Type B pancreatic cell (in vitro differentiated cells): ENCODE results near the gene ORAI2. TPM values are rescaled to one million over a fixed set of nuclear protein-coding genes. Genes with fewer than 3 reads are reported as not detected.

Experiments used
- DNase-seq: peaks from one replicate; pipeline ENCODE4 v3.0.0; 2021; ENCODE audit warnings: mixed read lengths; ENCODE audit not compliant: unreplicated experiment; ENCODE audit errors: extremely low spot score
- H3K27ac Mint-ChIP-seq: 2 replicates; pipeline ENCODE4 v1.8.0; 2021; ENCODE audit warnings: mild to moderate bottlenecking, mixed read lengths
- H3K27me3 Mint-ChIP-seq: 2 replicates; pipeline ENCODE4 v1.8.0; 2021; ENCODE audit warnings: mixed read lengths
- H3K36me3 Mint-ChIP-seq: 2 replicates; pipeline ENCODE4 v1.8.0; 2021; ENCODE audit warnings: mixed read lengths
- H3K4me1 Mint-ChIP-seq: one replicate; pipeline ENCODE4 v1.8.0; 2021; ENCODE audit warnings: mixed read lengths; ENCODE audit not compliant: unreplicated experiment
- H3K4me3 Mint-ChIP-seq: 2 replicates; pipeline ENCODE4 v1.8.0; 2021; ENCODE audit warnings: mild to moderate bottlenecking, mixed read lengths
- H3K9me3 Mint-ChIP-seq: 2 replicates; pipeline ENCODE4 v1.8.0; 2021; ENCODE audit warnings: mixed read lengths
- CTCF ChIP-seq: fragments of 200-600 bp; sonication (generic); conservative IDR thresholded peaks from 2 replicates; pipeline ENCODE4 v1.5.0; 2021; ENCODE audit warnings: antibody characterized with exemption, mild to moderate bottlenecking
- total RNA-seq: library from RNA; stranded (reverse); gene quantifications from 2 replicates; pipeline ENCODE4 v1.2.1, GENCODE V29; 2021; ENCODE audit warnings: low replicate concordance

The ORAI2 gene
- total RNA-seq, 1 donor from 2014 or later = 34.9 TPM

GRCh38 chr7:102460467-102460866 is 27.1 kb downstream of the ORAI2 start:
- Mint-ChIP-seq H3K27ac (no peak overlapping the region), H3K4me1 (peaks cover 6% of the 10 kb centered on the region)
- TF ChIP-seq CTCF = no peak

GRCh38 chr7:102463841-102464576 is 30.6 kb downstream of the ORAI2 start:
- Mint-ChIP-seq H3K36me3 (no peaks in the 10 kb centered on the region), H3K27ac (peak overlapping the region; percentile 81), H3K9me3 (no peaks in the 10 kb centered on the region), H3K4me3 (peak overlapping the region; percentile 97), H3K27me3 (no peaks in the 10 kb centered on the region), H3K4me1 (peaks cover 6% of the 10 kb centered on the region)
- no peak for TF ChIP-seq CTCF
- DNase-seq = no peak

More at GRCh38 chr7:102460467-102460866, 27.1 kb downstream of the ORAI2 start:
- no peaks in the 10 kb centered on the region for H3K27me3 Mint-ChIP-seq
- H3K9me3 Mint-ChIP-seq = no peaks in the 10 kb centered on the region
- no peak for DNase-seq
- peak overlapping the region; percentile 12 for H3K4me3 Mint-ChIP-seq
- no peaks in the 10 kb centered on the region for H3K36me3 Mint-ChIP-seq

- Mint-ChIP-seq H3K27ac (peak within 1 kb of the TSS; percentile 81), H3K4me1 (peaks cover 6% of the 10 kb centered on the region), H3K4me3 (peak within 1 kb of the TSS; percentile 97), H3K9me3 (no peaks in the 10 kb centered on the region), H3K36me3 (no peaks in the 10 kb centered on the region), H3K27me3 (no peaks in the 10 kb centered on the region)
- TF ChIP-seq CTCF = peak; percentile 30
- peak; percentile 95 for DNase-seq
These were observed 31.4 kb downstream of the ORAI2 start, which contains the start of the genes ALKBH4 and LRWD1 for GRCh38 chr7:102464577-102465280. Gene ALKBH4, minus strand, starts transcription at chr7:102464863. Its CDS starts 27 bp downstream, at chr7:102464836. Gene LRWD1, plus strand, starts transcription at chr7:102464984. Its CDS starts 97 bp downstream, at chr7:102465081.

- H3K9me3 Mint-ChIP-seq = no peaks in the 10 kb centered on the region
- DNase-seq = no peak
- no peak for TF ChIP-seq CTCF
- no peaks in the 10 kb centered on the region for H3K27me3 Mint-ChIP-seq
- peak overlapping the region; percentile 85 for H3K4me3 Mint-ChIP-seq
- H3K4me1 Mint-ChIP-seq = peaks cover 6% of the 10 kb centered on the region
- H3K36me3 Mint-ChIP-seq = no peaks in the 10 kb centered on the region
- H3K27ac Mint-ChIP-seq = no peak overlapping the region
These were observed 32.7 kb downstream of the ORAI2 start for GRCh38 chr7:102466097-102466496.

GRCh38 chr7:102467581-102468477 is 34.5 kb downstream of the ORAI2 start:
- no peak for TF ChIP-seq CTCF
- Mint-ChIP-seq H3K36me3 (no peaks in the 10 kb centered on the region), H3K4me1 (peaks cover 6% of the 10 kb centered on the region), H3K4me3 (no peak overlapping the region), H3K27me3 (no peaks in the 10 kb centered on the region), H3K9me3 (no peaks in the 10 kb centered on the region), H3K27ac (no peak overlapping the region)
- DNase-seq = peak; percentile 65
